ENCODE data around the gene PNLDC1. TPM values are rescaled to one million over a fixed set of nuclear protein-coding genes. Genes with fewer than 3 reads are reported as not detected.
"Not testable (repeated sequence)": the region's sequence is repeated elsewhere in the genome, so short reads cannot be mapped to it uniquely, and the experiment has no call there.

Gene PNLDC1
- total and polyA plus RNA-seq, 5 donors from 2014 or later, result 0.21 TPM; not detected in 4

- H3K4me3 Mint-ChIP-seq, result peak overlapping the region; percentile 95 to 100 (median 99)
- H3K27me3 Mint-ChIP-seq, result peaks cover 8% of the 10 kb centered on the region
- Histone ChIP-seq H3K4me1 (ENCODE audit: control insufficient read depth, insufficient read depth, low read length, poor library complexity, severe bottlenecking) (peaks cover 29% of the 10 kb centered on the region), H3K4me3 (ENCODE audit: low read depth, low read length) (peak overlapping the region; percentile 87), H3K27me3 (ENCODE audit: control insufficient read depth, insufficient read depth, low read length) (no peaks in the 10 kb centered on the region), H3K36me3 (ENCODE audit: control insufficient read depth, insufficient read depth, low read length) (peaks cover 46% of the 10 kb centered on the region), H3K9me3 (ENCODE audit: control insufficient read depth in 2 of 2, low read length in 2 of 2) (no peaks in the 10 kb centered on the region), H3K27ac (ENCODE audit: insufficient read depth, low read length, poor library complexity, severe bottlenecking) (peak overlapping the region; percentile 97)
- H3K4me1 Mint-ChIP-seq, result peaks cover 11 to 71% (median 48%) of the 10 kb centered on the region in 4 donors
- DNase-seq, result peak in 2 of 3 donors; percentile 16 to 45
- H3K27ac Mint-ChIP-seq, result peak overlapping the region; percentile 92 to 99 (median 94)
- ATAC-seq (ENCODE audit: low read depth in 2 of 2), result no peak
- H3K9me3 Mint-ChIP-seq, result no peaks in the 10 kb centered on the region
- peaks cover 35% of the 10 kb centered on the region for H3K36me3 Mint-ChIP-seq
These were observed 11.2 kb upstream of the PNLDC1 start for GRCh38 chr6:159788753-159789376.

DNA sequence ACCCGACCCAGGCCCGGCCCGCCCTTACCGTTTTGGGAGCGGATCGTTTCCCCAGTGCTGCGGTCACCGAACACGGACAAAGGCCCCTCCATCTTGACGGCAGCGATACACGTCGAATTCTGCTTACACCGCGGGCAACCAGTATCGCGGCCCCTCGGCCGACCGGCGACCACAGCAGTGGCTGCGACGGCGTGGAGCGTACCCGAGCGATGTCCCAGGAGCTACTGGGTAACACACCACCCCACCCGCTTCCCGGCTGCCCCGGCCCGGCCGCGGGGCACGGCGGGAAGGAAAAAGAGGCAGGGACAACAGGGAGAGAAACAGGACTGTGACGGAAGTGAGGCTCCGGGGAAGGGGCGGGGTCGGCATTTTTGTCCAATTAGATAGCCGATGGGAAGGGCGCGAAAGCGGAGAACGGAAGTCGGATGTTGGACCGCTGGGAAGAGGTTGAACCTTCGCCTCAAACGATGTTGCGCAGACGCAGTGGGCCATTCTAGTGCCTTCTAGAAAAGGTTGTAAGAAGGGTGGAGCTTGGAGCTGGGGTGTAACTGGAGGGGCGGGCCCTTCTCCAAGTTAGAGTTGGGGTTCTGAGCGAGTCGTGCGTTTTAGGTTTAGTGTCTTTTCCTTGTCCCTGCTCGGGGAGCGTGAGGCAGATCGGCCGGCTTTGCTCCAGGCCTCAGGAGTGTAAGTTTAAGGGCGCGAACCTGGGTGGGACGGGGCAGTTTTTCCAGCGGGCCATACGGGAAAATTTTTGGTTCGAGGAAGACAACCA, 10.5 kb upstream of the PNLDC1 start, which contains the start of gene TCP1:
Gene TCP1, minus strand, starts transcription at position 226 of the 772 bp plus-strand sequence. Its CDS starts 134 bp downstream, at position 92.
- H3K9me3 Mint-ChIP-seq, result no peaks in the 10 kb centered on the region
- peak within 1 kb of the TSS; percentile 97 for H3K27ac ChIP-seq (ENCODE audit: insufficient read depth, low read length, poor library complexity, severe bottlenecking)
- peak within 1 kb of the TSS; percentile 95 to 100 (median 99) for H3K4me3 Mint-ChIP-seq
- peaks cover 11 to 75% (median 53%) of the 10 kb centered on the region in 4 donors for H3K4me1 Mint-ChIP-seq
- no peaks in the 10 kb centered on the region for H3K9me3 ChIP-seq (ENCODE audit: control insufficient read depth in 2 of 2, low read length in 2 of 2)
- H3K36me3 ChIP-seq (ENCODE audit: control insufficient read depth, insufficient read depth, low read length), result peaks cover 45% of the 10 kb centered on the region
- peaks cover 8% of the 10 kb centered on the region for H3K27me3 Mint-ChIP-seq
- DNase-seq, result peak; percentile 98 to 100 (median 99)
- peak; percentile 81 to 85 for ATAC-seq (ENCODE audit: low read depth in 2 of 2)
- H3K27me3 ChIP-seq (ENCODE audit: control insufficient read depth, insufficient read depth, low read length), result no peaks in the 10 kb centered on the region
- H3K36me3 Mint-ChIP-seq, result peaks cover 38% of the 10 kb centered on the region
- H3K4me1 ChIP-seq (ENCODE audit: control insufficient read depth, insufficient read depth, low read length, poor library complexity, severe bottlenecking), result peaks cover 29% of the 10 kb centered on the region
- peak within 1 kb of the TSS; percentile 97 to 99 (median 99) for H3K27ac Mint-ChIP-seq
- H3K4me3 ChIP-seq (ENCODE audit: low read depth, low read length), result peak within 1 kb of the TSS; percentile 87

GRCh38 chr6:159790149-159790955, 9.7 kb upstream of the PNLDC1 start, which contains the start of gene MRPL18:
TSS of gene MRPL18 (plus strand) at chr6:159790467. CDS start at chr6:159790588, 121 bp downstream.
- Histone ChIP-seq H3K4me3 (ENCODE audit: low read depth, low read length) (peak within 1 kb of the TSS; percentile 87), H3K27me3 (ENCODE audit: control insufficient read depth, insufficient read depth, low read length) (no peaks in the 10 kb centered on the region), H3K36me3 (ENCODE audit: control insufficient read depth, insufficient read depth, low read length) (peaks cover 37% of the 10 kb centered on the region), H3K4me1 (ENCODE audit: control insufficient read depth, insufficient read depth, low read length, poor library complexity, severe bottlenecking) (peaks cover 29% of the 10 kb centered on the region), H3K27ac (ENCODE audit: insufficient read depth, low read length, poor library complexity, severe bottlenecking) (peak within 1 kb of the TSS; percentile 97), H3K9me3 (ENCODE audit: control insufficient read depth in 2 of 2, low read length in 2 of 2) (no peaks in the 10 kb centered on the region)
- DNase-seq, result peak; percentile 86 to 98 (median 89)
- Mint-ChIP-seq H3K4me1 (peaks cover 11 to 75% (median 51%) of the 10 kb centered on the region in 4 donors), H3K36me3 (peaks cover 33% of the 10 kb centered on the region), H3K27ac (peak within 1 kb of the TSS; percentile 94 to 99 (median 99)), H3K27me3 (peaks cover 8% of the 10 kb centered on the region), H3K9me3 (no peaks in the 10 kb centered on the region), H3K4me3 (peak within 1 kb of the TSS; percentile 95 to 100 (median 99))
- ATAC-seq (ENCODE audit: low read depth in 2 of 2), result peak; percentile 86 to 87

DNA sequence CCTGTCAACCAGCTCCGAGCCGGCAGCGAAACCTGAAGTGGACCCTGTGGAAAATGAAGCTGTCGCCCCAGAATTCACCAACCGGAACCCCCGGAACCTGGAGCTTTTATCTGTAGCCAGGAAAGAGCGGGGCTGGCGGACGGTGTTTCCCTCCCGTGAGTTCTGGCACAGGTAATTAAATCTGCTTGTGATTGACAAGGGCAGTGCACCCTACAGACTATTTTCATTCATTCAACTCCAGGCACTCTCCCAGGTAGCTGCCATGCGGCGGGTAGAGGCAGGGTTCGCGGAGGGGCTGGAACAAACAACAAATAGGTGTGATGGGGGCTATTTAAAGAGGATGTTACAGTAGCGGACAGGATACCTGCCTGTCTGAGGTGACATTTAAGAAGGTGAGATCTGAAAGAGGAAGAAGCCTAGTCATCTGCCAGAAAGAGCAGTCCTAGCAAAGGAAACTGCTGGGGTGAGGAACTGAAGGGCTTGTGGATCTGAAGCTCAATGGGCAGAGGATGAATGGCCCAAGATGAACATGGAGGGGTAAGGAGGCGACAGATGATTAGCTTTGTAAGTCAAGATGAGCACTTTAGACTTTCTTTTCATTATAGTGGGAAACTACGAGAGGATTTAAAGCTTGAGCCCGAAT, 9.0 kb upstream of the PNLDC1 start:
- Mint-ChIP-seq H3K27me3 (peaks cover 8% of the 10 kb centered on the region), H3K27ac (peak overlapping the region; percentile 94 to 99 (median 99)), H3K4me3 (peak overlapping the region; percentile 95 to 100 (median 99)), H3K4me1 (peaks cover 11 to 74% (median 47%) of the 10 kb centered on the region in 4 donors), H3K36me3 (peaks cover 28% of the 10 kb centered on the region), H3K9me3 (no peaks in the 10 kb centered on the region)
- peaks cover 29% of the 10 kb centered on the region for H3K4me1 ChIP-seq (ENCODE audit: control insufficient read depth, insufficient read depth, low read length, poor library complexity, severe bottlenecking)
- H3K27me3 ChIP-seq (ENCODE audit: control insufficient read depth, insufficient read depth, low read length), result no peaks in the 10 kb centered on the region
- DNase-seq (peak in 2 of 3 donors; percentile 6 to 41), ATAC-seq (ENCODE audit: low read depth in 2 of 2) (no peak)
- no peaks in the 10 kb centered on the region for H3K9me3 ChIP-seq (ENCODE audit: control insufficient read depth in 2 of 2, low read length in 2 of 2)
- H3K27ac ChIP-seq (ENCODE audit: insufficient read depth, low read length, poor library complexity, severe bottlenecking), result peak overlapping the region; percentile 97
- H3K36me3 ChIP-seq (ENCODE audit: control insufficient read depth, insufficient read depth, low read length), result peaks cover 30% of the 10 kb centered on the region
- H3K4me3 ChIP-seq (ENCODE audit: low read depth, low read length), result peak overlapping the region; percentile 87

DNA sequence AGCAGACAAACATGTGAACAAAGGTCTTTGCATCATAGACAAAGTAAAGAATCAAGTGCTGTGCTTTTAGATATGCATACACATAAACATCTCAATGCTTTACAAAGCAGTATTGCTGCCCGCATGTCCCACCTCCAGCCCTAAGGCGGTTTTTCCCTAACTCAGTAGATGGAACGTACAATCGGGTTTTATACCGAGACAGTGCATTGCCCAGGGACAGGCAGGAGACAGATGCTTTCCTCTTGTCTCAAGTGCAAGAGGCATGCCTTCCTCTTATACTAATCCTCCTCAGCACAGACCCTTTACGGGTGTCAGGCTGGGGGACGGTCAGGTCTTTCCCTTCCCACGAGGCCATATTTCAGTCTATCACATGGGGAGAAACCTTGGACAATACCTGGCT, 5.1 kb upstream of the PNLDC1 start:
- H3K36me3 Mint-ChIP-seq, result peaks cover 37% of the 10 kb centered on the region
- H3K27me3 Mint-ChIP-seq, result not testable (repeated sequence)
- H3K4me1 Mint-ChIP-seq, result peaks cover 19 to 60% (median 35%) of the 10 kb centered on the region in 4 donors

GRCh38 chr6:159797554-159797953, 2.5 kb upstream of the PNLDC1 start:
- peaks cover 48% of the 10 kb centered on the region for H3K36me3 ChIP-seq (ENCODE audit: control insufficient read depth, insufficient read depth, low read length)
- no peak for ATAC-seq (ENCODE audit: low read depth in 2 of 2)

More for the DNA sequence above, 5.1 kb upstream of the PNLDC1 start:
- not testable (repeated sequence) for ATAC-seq (ENCODE audit: low read depth in 2 of 2); H3K9me3 Mint-ChIP-seq; H3K27ac Mint-ChIP-seq; H3K4me3 ChIP-seq (ENCODE audit: low read depth, low read length); H3K4me3 Mint-ChIP-seq; H3K27ac ChIP-seq (ENCODE audit: insufficient read depth, low read length, poor library complexity, severe bottlenecking); H3K9me3 ChIP-seq (ENCODE audit: control insufficient read depth in 2 of 2, low read length in 2 of 2); DNase-seq; H3K27me3 ChIP-seq (ENCODE audit: control insufficient read depth, insufficient read depth, low read length)
- Histone ChIP-seq H3K4me1 (ENCODE audit: control insufficient read depth, insufficient read depth, low read length, poor library complexity, severe bottlenecking) (peaks cover 19% of the 10 kb centered on the region), H3K36me3 (ENCODE audit: control insufficient read depth, insufficient read depth, low read length) (peaks cover 50% of the 10 kb centered on the region)

DNA sequence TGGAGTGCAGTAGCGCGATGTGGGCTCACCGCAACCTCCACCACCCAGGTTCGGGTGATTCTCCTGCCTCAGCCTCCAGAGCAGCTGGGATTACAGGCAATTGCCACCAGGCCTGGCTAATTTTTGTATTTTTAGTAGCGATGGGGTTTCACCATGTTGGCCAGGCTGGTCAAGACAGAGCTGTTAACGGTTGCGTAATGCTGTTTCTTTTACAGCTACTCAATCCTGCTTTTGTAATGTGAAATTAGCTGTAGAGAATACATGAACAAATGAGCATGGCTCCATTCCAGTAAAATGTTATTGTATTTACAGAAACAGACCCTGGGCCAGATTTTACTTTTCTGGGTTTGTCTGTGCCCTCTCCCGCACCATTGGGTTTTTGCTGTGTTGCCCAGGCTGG, 1.9 kb downstream of the PNLDC1 start:
- no peak overlapping the region for H3K4me3 ChIP-seq (ENCODE audit: low read depth, low read length)
- Mint-ChIP-seq H3K4me3 (no peak overlapping the region), H3K36me3 (peaks cover 25% of the 10 kb centered on the region), H3K27ac (no peak overlapping the region), H3K4me1 (peaks cover 0 to 15% (median 6%) of the 10 kb centered on the region in 4 donors), H3K9me3 (no peaks in the 10 kb centered on the region), H3K27me3 (no peaks in the 10 kb centered on the region)
- ATAC-seq (ENCODE audit: low read depth in 2 of 2) (no peak), DNase-seq (no peak)
- no peak overlapping the region for H3K27ac ChIP-seq (ENCODE audit: insufficient read depth, low read length, poor library complexity, severe bottlenecking)
- H3K36me3 ChIP-seq (ENCODE audit: control insufficient read depth, insufficient read depth, low read length), result peaks cover 30% of the 10 kb centered on the region
- no peaks in the 10 kb centered on the region for H3K9me3 ChIP-seq (ENCODE audit: control insufficient read depth in 2 of 2, low read length in 2 of 2)
- H3K27me3 ChIP-seq (ENCODE audit: control insufficient read depth, insufficient read depth, low read length), result no peaks in the 10 kb centered on the region
- H3K4me1 ChIP-seq (ENCODE audit: control insufficient read depth, insufficient read depth, low read length, poor library complexity, severe bottlenecking), result no peaks in the 10 kb centered on the region

More at GRCh38 chr6:159797554-159797953, 2.5 kb upstream of the PNLDC1 start:
- no peaks in the 10 kb centered on the region for H3K27me3 ChIP-seq (ENCODE audit: control insufficient read depth, insufficient read depth, low read length)
- Mint-ChIP-seq H3K36me3 (peaks cover 33% of the 10 kb centered on the region), H3K27me3 (no peaks in the 10 kb centered on the region), H3K27ac (peak overlapping the region in 1 of 3 donors; percentile 44), H3K9me3 (no peaks in the 10 kb centered on the region), H3K4me3 (no peak overlapping the region), H3K4me1 (peaks cover 9 to 36% (median 19%) of the 10 kb centered on the region in 4 donors)
- H3K27ac ChIP-seq (ENCODE audit: insufficient read depth, low read length, poor library complexity, severe bottlenecking), result no peak overlapping the region
- H3K4me3 ChIP-seq (ENCODE audit: low read depth, low read length), result no peak overlapping the region
- peaks cover under 1% of the 10 kb centered on the region for H3K4me1 ChIP-seq (ENCODE audit: control insufficient read depth, insufficient read depth, low read length, poor library complexity, severe bottlenecking)
- DNase-seq, result no peak
- no peaks in the 10 kb centered on the region for H3K9me3 ChIP-seq (ENCODE audit: control insufficient read depth in 2 of 2, low read length in 2 of 2)
